NCI-H774 (cell line): ENCODE data around the gene GOLGB1.
A peak's percentile ranks its signal among the peaks of the same experiment; 100 is the strongest.
"Not testable (repeated sequence)": the region's sequence is repeated elsewhere in the genome, so short reads cannot be mapped to it uniquely, and the experiment has no call there.

Experiments
- DNase-seq: peaks from one replicate; lab custom pipeline; 2025; lab: John Stamatoyannopoulos, UW

GOLGB1 gene

DNA sequence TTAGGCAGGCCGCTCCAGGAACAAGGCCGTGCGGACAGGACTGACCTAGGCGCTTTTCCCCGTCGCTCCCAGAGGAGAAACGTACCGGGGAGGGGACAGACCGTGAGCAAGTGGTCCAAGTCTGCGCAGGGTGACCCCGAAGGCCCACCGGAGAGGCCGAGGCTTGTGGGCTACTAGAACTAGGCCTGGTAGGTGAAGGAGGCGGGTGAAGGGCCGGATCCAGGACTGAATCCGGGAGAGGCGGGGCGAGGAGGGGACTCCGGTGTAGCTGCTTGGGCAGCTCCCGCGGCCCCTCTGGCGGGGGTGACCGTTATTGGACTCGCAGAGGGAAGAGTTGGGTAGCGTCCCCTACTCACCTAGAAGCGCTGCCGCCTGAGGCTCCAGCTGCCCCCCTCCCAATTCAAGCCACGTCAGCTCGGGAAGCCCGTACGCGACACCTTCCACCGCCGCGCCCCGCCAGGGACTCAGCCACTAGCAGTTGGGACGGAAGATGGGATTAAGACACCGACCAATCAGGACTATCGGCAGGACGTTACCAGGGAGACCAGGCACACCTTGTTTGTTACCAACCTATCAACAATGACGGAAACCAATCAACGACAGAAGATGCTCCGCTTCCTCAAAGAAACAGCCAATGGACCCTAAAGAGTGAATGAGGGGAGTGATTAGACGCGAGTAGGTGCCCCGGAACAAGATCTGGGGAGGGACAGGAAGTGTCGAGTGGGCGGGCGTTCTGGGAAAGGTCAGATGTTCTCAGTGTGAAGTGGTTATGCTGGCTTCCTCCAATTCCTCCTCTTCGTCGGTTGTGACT, at the start of gene GOLGB1:
GOLGB1 (minus strand) TSS at position 466 of the 811 bp plus-strand sequence. CDS start 18,770 bp downstream, outside the sequence.
- peak; percentile 93 for DNase-seq

- no peak for DNase-seq
These were observed 47.4 kb upstream of the GOLGB1 start for GRCh38 chr3:121796970-121797369.

GRCh38 chr3:121794264-121794983, 44.9 kb upstream of the GOLGB1 start:
- no peak for DNase-seq

GRCh38 chr3:121793078-121793477, 43.5 kb upstream of the GOLGB1 start:
- no peak for DNase-seq

GRCh38 chr3:121786485-121786884, 36.9 kb upstream of the GOLGB1 start:
- DNase-seq: no peak

DNA sequence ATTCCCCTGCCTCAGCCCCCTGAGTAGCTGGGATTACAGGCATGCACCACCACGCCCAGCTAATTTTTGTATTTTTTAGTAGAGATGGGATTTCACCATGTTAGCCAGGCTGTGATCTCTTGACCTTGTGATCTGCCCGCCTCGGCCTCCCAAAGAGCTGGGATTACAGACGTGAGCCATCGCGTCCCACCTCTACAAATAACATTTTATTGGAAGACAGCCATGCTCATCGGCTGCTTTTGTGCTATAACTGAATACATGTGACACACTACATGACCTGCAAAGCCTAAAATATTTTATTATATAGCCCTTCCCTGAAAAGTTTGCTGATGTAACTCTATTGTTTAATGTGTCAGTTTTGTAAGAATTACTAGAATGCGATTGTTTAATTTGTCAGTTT, 33.2 kb upstream of the GOLGB1 start:
- not testable (repeated sequence) for DNase-seq

GRCh38 chr3:121781611-121782010, 32.1 kb upstream of the GOLGB1 start:
- no peak for DNase-seq

GRCh38 chr3:121775095-121775494, 25.6 kb upstream of the GOLGB1 start:
- not testable (repeated sequence) for DNase-seq

GRCh38 chr3:121769246-121769645, 19.7 kb upstream of the GOLGB1 start:
- DNase-seq: no peak

- no peak for DNase-seq
These were observed 18.9 kb upstream of the GOLGB1 start for GRCh38 chr3:121768452-121768851.

GRCh38 chr3:121759541-121760202, 10.1 kb upstream of the GOLGB1 start:
- no peak for DNase-seq

DNA sequence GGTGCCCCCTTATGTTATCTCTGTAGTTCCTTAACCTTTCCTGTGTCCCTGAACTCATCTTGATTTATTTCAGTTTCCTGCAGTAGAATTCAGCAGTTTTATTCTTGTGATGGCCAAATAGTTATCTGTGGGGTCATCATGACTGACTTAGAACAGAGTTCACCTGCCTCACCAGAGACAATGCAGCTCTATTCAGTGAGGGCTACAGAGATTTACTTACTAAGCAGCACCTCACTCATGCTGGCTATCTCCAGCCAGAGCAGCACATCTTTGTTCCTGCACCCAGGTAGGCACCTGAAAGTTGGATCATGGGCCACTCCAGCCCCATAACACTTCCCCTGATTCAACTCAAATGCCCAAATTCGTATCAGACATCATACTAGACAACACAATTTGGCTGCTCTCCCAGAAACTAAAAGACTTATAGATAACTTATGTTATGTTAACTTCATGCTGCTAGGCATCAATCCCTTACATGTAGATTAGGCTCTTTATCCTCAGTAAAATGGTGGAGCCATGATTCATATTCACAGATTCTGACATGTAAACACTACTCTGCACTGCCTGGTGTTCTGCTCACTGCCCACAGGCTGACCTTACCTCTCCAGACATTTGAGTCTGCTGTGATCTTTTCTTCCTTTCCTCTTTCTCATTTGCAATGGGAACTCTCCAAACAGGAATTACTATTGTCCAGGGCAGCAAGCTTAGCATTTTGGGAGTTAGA, 9.3 kb upstream of the GOLGB1 start:
- no peak for DNase-seq

- DNase-seq: no peak
These were observed 8.4 kb upstream of the GOLGB1 start for GRCh38 chr3:121757812-121758545.

DNA sequence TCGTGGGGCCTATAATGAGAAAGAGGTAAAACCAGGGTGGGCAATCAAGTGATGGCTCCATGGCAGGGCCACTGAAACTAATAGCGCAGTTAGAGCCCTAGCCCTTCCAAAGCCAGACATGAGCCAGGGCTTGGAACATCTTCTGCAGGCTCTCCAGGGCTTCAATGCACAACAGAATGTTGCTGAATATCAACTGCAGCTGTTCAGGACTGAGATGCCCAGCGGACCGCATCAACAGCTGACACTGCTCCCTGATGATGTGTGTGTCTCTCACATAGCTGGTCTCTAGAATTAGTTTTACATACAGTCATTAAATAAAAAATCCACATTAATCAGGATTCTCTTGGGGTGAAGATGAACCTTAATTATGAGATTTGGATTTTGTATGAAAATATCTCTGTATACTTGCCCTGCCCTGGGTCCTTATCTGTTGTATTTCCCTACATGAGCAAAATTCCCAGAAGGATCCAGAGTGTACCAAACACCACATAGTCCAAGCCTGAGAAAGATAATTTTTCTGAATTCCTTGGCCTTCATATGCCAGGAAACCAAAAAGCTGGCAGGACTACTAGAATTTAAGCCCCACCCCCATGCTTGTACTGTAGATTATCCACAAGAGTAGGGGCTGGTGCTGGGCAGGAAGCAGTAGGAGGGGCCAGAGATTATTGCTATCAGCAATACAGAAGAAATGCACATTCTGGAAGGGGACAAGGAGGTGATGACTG, 7.7 kb upstream of the GOLGB1 start:
- no peak for DNase-seq

DNA sequence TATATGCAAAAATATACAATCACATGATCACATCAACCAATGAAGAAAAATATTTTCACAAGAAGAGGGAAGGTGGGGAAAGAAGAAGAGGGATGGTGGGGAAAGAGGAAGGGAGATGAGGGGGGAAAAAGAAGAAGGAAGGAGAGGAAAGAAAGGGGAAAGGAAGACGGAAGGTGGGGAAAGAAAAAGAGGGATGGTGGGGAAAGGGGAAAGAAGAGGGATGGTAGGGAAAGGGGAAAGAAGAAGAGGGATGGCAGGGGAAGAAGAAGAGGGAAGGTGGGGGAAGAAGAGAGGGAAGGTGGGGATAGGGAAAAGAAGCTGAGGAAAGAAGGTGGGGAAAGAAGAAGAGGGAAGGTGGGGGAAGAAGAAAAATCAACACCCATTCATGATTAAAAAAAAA, 3.2 kb upstream of the GOLGB1 start:
- no peak for DNase-seq

DNA sequence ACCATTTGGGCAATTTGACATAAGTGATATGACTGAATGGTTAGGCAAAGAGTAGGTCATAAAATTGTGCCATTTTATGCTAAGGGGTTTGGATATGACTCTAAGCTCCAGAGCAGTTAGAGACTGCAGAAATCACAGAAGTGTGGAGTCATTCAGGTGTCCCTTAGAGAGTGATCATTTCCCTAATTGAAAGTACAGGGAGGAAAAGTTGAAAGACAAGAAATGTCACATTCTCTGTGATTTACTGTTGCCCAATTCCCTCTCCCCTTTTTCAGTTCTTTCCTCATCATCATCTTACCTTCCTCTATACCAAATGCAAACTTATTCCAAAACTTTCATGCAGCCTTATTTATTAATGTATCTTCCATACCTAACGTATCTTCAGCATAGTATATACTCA, 2.7 kb upstream of the GOLGB1 start:
- no peak for DNase-seq

DNA sequence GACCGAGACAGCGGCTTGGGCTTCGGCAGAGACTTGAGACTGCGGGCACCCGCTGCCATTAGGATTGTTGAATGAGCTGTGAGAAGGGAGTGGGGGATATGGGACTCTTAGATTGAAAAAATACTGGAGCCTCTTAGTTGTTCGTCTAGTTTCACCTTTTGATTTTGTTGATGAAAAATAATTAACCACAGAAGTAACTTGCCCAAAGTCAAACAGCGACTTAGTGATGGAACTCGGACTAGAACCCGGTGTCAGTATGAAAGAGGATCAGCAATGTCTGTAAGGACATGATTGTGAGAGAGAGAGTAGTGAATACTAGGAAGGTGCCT, 510 bp upstream of the GOLGB1 start:
- no peak for DNase-seq

DNA sequence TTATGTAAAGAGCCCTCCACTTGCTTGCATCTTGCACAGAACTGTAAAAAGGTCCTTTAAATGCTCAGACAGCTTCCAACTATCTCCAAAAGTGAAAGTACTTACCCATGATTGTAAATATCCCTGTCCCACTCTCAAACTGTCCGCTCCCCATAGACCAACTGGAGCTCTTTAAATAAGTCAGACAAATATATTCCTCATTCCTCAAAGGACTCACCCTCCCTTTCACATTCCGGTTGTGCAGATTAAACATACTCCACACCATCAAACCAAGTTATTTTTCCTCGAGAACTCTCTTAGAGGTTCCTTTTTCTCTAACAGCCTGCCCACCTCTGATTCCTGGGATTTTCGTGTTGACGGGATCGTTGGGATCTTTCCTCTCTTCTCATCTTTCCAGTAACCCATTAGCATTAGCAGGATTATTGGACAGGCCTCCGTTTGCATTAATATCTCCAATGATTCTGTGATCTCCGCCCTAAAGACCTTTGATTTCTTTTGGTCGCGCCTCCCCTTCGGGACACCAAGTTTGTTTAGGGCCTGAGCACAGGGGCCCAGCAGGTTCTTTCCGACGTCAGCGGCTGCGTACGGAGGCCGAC, 763 bp downstream of the GOLGB1 start:
- DNase-seq: peak; percentile 31

GRCh38 chr3:121747976-121748375, 1.6 kb downstream of the GOLGB1 start:
- DNase-seq: no peak

- not testable (repeated sequence) for DNase-seq
These were observed 6.4 kb downstream of the GOLGB1 start for GRCh38 chr3:121743106-121743505.
